GM19467 (cell line): ENCODE data around the gene PRELID3B.

Source experiments
- ATAC-seq: cut with Tn5 transposase; IDR thresholded peaks from one replicate; pipeline ENCODE4 v1.9.1; 2021; ENCODE audit warnings: mild to moderate bottlenecking, moderate library complexity; ENCODE audit not compliant: unreplicated experiment

PRELID3B gene

GRCh38 chr20:59010995-59011873, 31.4 kb downstream of the PRELID3B start:
- no peak for ATAC-seq

- ATAC-seq = no peak
These were observed 32.1 kb downstream of the PRELID3B start for GRCh38 chr20:59010321-59010994.

GRCh38 chr20:59008715-59009336, 33.8 kb downstream of the PRELID3B start:
- ATAC-seq = no peak

GRCh38 chr20:59007665-59008511, 34.7 kb downstream of the PRELID3B start:
- peak; percentile 27 for ATAC-seq

GRCh38 chr20:59006864-59007664, 35.5 kb downstream of the PRELID3B start, which contains the start of gene CTSZ:
CTSZ (minus strand) TSS chr20:59007254; CDS start chr20:59007128, 126 bp downstream.
- ATAC-seq = no peak

GRCh38 chr20:59006167-59006863, 36.3 kb downstream of the PRELID3B start:
- no peak for ATAC-seq

- no peak for ATAC-seq
These were observed 36.9 kb downstream of the PRELID3B start for GRCh38 chr20:59005523-59006166.

- peak; percentile 57 for ATAC-seq
These were observed 37.6 kb downstream of the PRELID3B start for GRCh38 chr20:59004763-59005522.

- ATAC-seq = no peak
These were observed 38.2 kb downstream of the PRELID3B start for GRCh38 chr20:59004493-59004762.

- ATAC-seq = no peak
These were observed 38.6 kb downstream of the PRELID3B start for GRCh38 chr20:59003836-59004492.

GRCh38 chr20:59002874-59003399, 39.6 kb downstream of the PRELID3B start:
- ATAC-seq = no peak

- ATAC-seq = no peak
These were observed 40.2 kb downstream of the PRELID3B start for GRCh38 chr20:59002388-59002787.

GRCh38 chr20:59001449-59002171, 41.0 kb downstream of the PRELID3B start:
- ATAC-seq = no peak

GRCh38 chr20:59001068-59001448, 41.5 kb downstream of the PRELID3B start:
- no peak for ATAC-seq

- no peak for ATAC-seq
These were observed 42.3 kb downstream of the PRELID3B start for GRCh38 chr20:59000326-59000725.

- ATAC-seq = no peak
These were observed 43.9 kb downstream of the PRELID3B start for GRCh38 chr20:58998656-58999055.
